ENCODE data around the gene KLHL1. TPM values are rescaled to one million over a fixed set of nuclear protein-coding genes. Genes with fewer than 3 reads are reported as not detected.

KLHL1 gene
- total RNA-seq, 1 donor from 2014 or later: not detected

GRCh38 chr13:70014337-70014736 lies 93.9 kb downstream of the KLHL1 start:
- no peak for DNase-seq
- Histone ChIP-seq H3K4me1 (no peaks in the 10 kb centered on the region), H3K36me3 (no peaks in the 10 kb centered on the region), H3K27me3 (ENCODE audit: low read depth) (no peaks in the 10 kb centered on the region), H3K4me3 (no peak overlapping the region), H3K27ac (no peak overlapping the region), H3K9me3 (no peaks in the 10 kb centered on the region)
- intact Hi-C loops (cut with DNase I): no loop called here
- no peak for TF ChIP-seq CTCF (IDR thresholded peaks at IDR 0.05)
- no peak for ATAC-seq

GRCh38 chr13:69999875-70000274 lies 108.4 kb downstream of the KLHL1 start:
- H3K36me3 ChIP-seq: no peaks in the 10 kb centered on the region
- intact Hi-C loops (cut with DNase I): no loop called here
- no peaks in the 10 kb centered on the region for H3K4me1 ChIP-seq
- DNase-seq: no peak
- no peaks in the 10 kb centered on the region for H3K27me3 ChIP-seq (ENCODE audit: low read depth)
- no peak overlapping the region for H3K4me3 ChIP-seq
- H3K27ac ChIP-seq: no peak overlapping the region
- no peaks in the 10 kb centered on the region for H3K9me3 ChIP-seq
- no peak for ATAC-seq
- TF ChIP-seq CTCF (IDR thresholded peaks at IDR 0.05): no peak

DNA sequence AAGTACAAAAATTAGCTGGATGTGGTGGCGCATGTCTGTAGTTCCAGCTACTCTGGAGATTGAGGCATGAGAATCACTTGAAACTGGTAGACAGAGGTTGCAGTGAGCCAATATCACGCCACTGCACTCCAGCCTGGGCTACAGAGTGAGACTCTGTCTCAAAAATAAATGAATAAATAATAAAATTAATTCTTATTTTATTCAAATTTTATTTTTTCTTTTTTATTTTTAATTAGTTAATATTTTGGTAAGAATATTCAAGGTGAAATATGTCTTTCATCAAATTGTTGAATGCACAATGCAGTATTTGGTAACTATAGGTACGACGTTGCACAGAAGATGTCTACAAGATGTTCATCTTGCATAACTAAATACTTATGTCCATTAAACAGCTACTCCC lies 111.2 kb downstream of the KLHL1 start:
- no peaks in the 10 kb centered on the region for H3K27me3 ChIP-seq (ENCODE audit: low read depth)
- no peak for TF ChIP-seq CTCF (IDR thresholded peaks at IDR 0.05)
- no peaks in the 10 kb centered on the region for H3K9me3 ChIP-seq
- DNase-seq (no peak), ATAC-seq (no peak)
- no peaks in the 10 kb centered on the region for H3K36me3 ChIP-seq
- H3K4me3 ChIP-seq: no peak overlapping the region
- intact Hi-C loops (cut with DNase I): no loop called here
- H3K27ac ChIP-seq: no peak overlapping the region
- no peaks in the 10 kb centered on the region for H3K4me1 ChIP-seq

DNA sequence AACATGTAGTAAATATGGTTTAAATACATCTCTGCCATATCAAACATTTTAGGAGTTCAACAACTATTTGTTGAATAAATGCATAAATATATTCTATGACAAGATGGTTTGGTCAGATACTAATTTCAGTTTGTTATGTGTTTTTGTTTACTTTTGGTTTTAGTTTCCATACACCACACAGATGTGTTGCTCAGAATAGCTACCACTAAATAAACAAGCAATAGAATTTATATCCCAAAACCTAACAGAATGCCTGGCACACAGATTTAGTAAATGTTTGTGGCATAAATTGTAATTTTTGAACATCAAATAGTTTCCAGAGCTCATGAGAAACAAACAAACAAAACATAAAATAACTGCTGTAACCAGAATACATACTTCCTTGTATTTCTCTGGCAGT lies 127.5 kb downstream of the KLHL1 start:
- Histone ChIP-seq H3K9me3 (no peaks in the 10 kb centered on the region), H3K4me1 (no peaks in the 10 kb centered on the region), H3K36me3 (no peaks in the 10 kb centered on the region), H3K4me3 (no peak overlapping the region), H3K27me3 (ENCODE audit: low read depth) (no peaks in the 10 kb centered on the region), H3K27ac (no peak overlapping the region)
- TF ChIP-seq CTCF (IDR thresholded peaks at IDR 0.05): no peak
- no peak for ATAC-seq
- intact Hi-C loops (cut with DNase I): no loop called here
- no peak for DNase-seq

DNA sequence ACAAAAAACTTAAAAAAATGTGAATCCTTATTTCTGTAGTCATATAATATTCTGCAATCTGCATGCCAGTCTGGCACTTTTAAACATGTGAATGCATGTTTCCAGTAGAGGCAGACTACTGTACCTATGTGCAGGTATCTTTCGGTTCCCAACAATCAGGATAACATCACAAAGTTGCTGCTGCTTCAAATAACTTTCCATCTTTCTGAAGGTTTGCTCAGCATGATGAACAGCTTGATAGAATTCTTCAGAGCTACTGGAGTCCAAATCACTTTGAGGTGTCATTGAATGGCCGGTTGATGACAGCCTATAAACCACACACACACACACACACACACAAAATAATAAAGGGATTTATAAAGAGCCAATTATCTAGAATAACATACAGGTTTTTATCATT lies 132.8 kb downstream of the KLHL1 start:
- Histone ChIP-seq H3K27ac (no peak overlapping the region), H3K4me1 (no peaks in the 10 kb centered on the region), H3K4me3 (no peak overlapping the region), H3K36me3 (no peaks in the 10 kb centered on the region), H3K9me3 (no peaks in the 10 kb centered on the region), H3K27me3 (ENCODE audit: low read depth) (no peaks in the 10 kb centered on the region)
- intact Hi-C loops (cut with DNase I): no loop called here
- ATAC-seq (no peak), DNase-seq (no peak)
- no peak for TF ChIP-seq CTCF (IDR thresholded peaks at IDR 0.05)

DNA sequence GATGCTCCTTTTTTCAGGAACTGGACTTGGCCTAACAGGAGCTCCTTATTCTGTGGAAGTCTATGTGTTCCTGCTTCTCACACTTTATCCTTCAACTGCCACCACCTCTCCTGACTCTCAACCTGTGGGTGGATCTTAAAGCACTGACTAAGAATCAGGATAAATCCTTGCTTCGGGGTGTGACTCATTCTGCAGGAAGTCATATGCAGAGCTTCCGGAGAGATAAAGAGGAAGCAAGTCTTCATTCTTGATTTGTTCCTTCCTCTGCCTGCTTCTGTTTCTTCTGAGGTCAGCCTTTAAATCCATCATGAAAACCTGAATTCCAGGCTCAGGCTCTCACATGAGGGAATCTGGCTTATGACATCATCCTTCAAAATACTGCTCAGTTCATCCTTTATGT lies 137.7 kb downstream of the KLHL1 start:
- intact Hi-C loops (cut with DNase I): no loop called here
- Histone ChIP-seq H3K27me3 (ENCODE audit: low read depth) (no peaks in the 10 kb centered on the region), H3K4me3 (no peak overlapping the region), H3K27ac (no peak overlapping the region), H3K9me3 (no peaks in the 10 kb centered on the region), H3K4me1 (no peaks in the 10 kb centered on the region), H3K36me3 (no peaks in the 10 kb centered on the region)
- no peak for DNase-seq
- TF ChIP-seq CTCF (IDR thresholded peaks at IDR 0.05): no peak
- ATAC-seq: no peak

Data from lower lobe of right lung (tissue), 2 donors.